Activated naive CD4-positive, alpha-beta T cell (primary cell): ENCODE data around the gene KRTAP10-4.
"Not testable (repeated sequence)": the region's sequence is repeated elsewhere in the genome, so short reads cannot be mapped to it uniquely, and the experiment has no call there.

Experiments
- DNase-seq, 4 experiments: peaks; one replicate each; lab custom pipeline; 2025; lab: John Stamatoyannopoulos, UW

KRTAP10-4 gene

DNA sequence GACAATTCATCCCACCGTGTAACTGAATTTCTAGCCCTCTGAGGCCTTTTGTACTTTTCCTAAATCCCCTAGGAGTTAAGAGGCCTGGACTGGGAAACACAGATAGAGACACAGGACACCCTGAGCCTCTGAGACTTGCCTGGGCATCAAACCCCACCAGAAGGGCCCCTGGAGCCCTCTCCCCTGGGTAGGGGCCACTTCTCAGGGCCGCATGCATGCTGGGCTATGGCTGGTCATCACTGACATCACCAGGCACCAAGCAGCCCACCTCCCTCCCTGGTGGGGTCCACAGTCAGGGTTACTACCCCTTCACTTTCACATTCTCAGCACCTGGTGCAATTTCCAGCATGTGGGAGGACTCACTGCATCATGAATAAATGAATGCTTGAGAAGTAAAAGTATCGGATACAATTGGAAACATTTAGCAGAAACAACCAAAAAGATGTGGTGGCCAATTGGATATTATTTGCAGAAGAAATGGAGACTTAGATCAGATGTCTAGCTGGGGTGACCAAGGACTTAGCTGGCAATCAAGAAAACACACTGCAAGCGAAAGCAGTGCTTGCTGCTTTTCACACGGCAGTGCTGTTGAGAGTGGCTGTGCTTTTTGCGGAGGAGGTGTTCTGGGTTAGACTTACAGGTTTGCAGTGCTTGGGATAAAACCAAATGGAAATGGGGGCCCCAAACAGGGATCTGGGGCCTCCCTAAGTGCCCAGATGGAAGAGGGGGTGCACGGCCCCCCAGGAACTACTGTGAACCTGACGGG lies 25.9 kb downstream of the KRTAP10-4 start:
- DNase-seq = no peak

DNA sequence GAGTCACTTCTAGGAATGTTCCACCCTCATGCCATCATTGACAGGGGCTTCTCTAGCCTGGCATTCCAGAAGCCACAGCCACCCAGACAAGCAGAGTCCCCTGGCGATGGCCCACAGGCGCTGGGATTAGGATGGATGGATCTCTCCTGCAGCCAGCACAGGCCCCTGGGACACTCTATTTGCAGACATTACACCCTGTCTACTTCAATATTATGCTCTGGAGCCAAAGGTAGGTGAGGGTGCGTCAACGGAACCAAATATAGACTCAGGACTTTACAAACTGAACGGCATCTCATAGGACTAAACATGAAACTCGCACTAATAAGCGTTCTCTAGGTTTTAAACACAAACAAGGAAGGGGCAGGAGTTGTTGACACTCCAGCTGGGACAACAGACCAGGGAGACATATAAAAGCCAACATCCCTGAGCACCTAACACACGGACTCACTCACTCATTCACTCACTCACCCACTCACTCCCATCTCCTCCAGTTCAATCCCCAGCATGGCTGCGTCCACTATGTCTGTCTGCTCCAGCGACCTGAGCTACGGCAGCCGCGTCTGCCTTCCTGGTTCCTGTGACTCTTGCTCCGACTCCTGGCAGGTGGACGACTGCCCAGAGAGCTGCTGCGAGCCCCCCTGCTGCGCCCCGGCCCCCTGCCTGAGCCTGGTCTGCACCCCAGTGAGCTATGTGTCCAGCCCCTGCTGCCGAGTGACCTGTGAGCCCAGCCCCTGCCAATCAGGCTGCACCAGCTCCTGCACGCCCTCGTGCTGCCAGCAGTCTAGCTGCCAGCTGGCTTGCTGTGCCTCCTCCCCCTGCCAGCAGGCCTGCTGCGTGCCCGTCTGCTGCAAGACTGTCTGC lies 26.8 kb downstream of the KRTAP10-4 start, which contains the start of gene KRTAP10-7:
Gene KRTAP10-7, plus strand, starts transcription at position 480 of the 861 bp plus-strand sequence. Its CDS starts 25 bp downstream, at position 505.
- DNase-seq = not testable (repeated sequence)

DNA sequence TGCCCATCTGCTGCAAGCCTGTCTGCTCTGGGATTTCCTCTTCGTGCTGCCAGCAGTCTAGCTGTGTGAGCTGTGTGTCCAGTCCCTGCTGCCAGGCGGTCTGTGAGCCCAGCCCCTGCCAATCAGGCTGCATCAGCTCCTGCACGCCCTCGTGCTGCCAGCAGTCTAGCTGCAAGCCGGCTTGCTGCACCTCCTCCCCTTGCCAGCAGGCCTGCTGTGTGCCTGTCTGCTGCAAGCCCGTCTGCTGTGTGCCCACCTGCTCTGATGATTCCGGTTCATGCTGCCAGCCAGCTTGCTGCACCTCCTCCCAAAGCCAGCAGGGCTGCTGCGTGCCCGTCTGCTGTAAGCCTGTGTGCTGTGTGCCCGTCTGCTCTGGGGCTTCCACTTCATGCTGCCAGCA lies 27.6 kb downstream of the KRTAP10-4 start:
- not testable (repeated sequence) for DNase-seq

DNA sequence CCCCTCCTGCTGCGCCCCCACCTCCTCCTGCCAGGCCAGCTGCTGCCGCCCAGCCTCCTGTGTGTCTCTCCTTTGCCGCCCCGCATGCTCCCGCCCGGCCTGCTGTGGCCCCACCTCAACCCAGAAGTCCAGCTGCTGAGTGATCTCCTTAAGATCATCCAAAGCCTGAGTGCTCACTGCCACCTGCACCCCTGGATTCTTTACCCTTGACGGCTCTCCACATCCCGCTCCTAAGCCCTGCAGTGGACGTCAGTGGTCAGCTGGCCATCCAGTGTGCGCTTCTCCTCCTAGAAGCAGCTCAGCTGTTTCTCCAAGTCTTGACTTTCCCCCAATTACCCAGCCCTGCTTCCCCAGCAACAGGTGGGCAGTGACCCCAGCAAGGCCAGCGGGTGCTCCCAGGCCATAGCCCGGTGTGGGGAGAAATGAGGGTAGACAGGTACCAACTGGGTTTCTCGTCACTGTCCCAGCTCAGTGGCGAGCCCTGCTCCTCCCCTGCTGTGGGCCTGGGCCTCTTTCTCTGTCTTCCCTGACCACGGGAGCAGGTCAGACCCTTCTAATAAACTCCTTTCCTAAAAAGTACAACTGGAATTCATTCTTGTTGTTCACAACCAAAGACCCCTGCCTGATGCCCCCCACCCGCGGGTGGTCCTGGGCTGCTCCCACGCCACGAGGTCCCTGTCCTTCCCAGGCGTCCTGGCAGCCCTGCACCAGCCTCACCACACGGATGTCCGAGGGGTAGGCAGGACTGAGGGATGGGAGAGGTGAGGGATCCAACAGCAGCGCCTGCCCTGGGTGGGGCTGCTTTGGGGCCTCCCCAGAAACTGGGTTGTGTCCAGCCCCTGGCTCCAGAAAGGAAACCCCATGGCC lies 28.3 kb downstream of the KRTAP10-4 start:
- DNase-seq = no peak

DNA sequence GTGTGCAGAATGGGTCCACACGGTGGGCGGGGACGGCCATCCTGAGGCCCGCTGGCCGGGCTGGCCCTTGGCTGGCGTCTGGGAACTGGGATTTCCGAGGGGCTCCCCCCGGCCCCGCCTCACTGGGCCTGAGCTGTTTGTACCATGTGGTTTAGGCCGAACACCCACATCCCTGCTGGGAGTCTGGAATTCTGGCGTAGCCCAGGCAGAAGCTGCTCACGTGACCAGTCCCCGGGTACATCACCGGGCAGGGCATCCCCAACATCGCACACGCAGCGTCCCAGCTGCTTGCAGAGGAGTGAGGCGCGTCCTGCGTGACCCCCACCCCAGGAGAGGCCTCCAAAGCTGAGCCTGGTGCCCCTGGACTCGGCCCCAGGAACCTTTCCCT lies 28.9 kb downstream of the KRTAP10-4 start:
- DNase-seq = no peak

DNA sequence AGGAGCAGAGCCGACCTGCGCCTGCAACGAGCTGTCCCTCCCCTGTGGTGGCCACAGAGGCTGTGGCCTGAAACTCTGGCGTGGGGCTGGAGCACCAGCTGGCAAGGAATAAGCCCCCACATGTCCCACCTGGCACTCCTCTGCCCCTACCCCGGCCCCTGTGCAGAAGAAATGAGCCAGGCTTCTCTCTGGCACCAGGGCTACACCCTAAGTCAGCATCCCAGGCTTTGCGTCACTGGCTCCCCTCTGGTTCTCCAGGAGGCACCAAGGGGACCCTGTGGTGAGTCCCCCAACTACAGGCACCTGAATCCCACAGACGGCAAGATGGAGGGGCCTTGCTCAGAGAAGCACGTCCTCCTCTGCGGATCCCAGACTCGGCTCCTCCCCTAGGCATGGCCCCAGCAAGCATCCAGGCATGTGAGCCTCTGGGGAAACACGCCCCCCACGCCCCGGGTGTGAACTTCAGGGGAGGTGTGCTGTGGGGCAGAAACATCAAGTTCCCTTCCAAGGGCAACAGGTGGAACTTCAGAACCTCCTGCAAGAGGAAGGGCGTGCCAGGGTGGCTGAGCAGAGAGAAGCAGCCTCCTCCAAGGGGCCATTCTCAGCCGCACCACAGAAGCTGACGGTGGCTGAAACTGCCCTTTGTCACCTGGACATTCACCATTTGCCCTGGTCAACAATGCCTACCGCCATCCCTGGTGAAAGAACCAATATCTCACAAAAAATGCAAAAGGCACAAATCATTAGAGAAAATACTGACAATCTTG lies 29.8 kb downstream of the KRTAP10-4 start:
- DNase-seq = no peak

DNA sequence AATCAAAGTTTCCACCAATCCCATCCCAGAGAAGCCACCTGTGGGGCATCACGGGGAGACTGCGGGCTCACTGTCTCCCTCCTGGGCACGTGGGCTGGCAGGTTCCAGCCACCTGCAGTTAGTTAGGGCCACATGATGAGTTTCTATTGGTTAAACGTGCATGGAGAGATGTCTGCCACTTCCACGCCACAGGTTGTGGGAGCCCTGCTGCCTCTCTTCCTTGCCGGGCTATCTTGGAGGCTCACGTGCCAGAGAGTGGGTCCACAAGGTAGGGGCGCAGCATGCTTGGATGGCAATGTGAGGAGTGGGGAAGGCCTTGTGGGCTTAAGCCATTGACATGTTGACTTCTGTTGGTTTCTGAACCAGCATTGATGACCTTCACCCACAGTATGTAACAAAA lies 30.4 kb downstream of the KRTAP10-4 start:
- no peak for DNase-seq

DNA sequence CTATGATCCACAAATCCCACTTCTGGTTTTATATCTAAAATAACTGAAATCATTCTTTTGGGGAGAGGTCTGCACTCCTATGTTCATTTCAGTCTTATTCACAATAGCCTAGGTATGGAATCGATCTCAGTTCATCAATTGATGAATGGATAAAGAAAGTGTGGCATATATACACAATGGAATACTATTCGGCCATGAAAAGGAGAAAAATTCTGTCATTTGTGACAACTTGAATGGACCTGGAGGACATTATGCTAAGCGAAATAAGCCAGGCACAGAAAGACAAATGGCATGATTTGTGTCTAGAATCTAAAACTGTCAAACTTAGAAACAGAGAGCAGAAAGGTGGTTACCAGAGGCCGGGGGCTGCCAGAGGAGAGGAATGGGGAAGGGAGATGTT lies 33.0 kb downstream of the KRTAP10-4 start:
- no peak for DNase-seq

DNA sequence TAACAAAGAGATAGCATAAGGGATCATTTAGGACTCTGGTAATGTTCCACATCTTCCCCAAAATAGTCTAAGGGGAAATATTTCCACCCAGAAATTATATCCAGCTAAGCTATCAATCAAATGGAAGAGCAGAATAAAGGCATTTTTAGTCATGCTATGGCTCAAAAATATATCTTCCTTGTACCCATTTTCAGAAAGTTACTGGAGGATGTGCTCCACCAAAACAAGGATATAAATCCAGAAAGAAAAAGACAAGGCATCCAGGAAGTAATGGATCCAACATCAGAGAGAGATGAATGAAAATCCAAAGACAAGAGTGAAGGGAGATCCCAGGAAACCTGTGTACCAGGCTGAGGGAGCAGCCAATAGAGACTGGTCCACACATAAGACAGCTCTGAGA lies 35.7 kb downstream of the KRTAP10-4 start:
- no peak for DNase-seq

DNA sequence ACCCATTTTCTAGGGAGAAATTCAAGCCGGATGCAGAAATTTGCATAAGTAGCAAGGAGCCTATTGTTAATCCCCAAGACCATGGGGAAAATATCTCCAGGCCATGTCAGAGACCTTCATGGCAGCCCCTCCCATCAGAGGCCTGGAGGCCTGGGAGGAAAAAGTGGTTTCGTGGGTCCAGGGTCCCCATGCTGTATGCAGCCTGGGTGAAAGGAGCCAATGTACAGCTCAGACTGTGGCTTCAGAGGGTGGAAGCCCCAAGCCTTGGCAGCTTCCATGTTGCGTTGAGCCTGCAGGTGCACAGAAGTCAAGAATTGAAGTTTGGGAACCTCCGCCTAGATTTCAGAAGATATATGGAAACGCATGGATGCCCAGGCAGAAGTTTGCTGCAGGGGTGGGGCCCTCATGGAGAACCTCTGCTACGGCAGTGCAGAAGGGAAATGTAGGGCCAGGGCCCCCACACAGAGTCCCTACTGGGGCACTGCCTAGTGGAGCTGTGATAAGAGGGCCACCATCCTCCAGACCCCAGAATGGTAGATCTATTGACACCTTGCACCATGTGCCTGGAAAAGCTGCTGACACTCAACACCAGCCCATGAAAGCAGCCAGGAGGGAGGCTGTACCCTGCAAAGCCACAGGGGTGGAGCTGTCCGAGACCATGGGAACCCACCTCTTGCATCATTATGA lies 36.8 kb downstream of the KRTAP10-4 start:
- DNase-seq = not testable (repeated sequence)

DNA sequence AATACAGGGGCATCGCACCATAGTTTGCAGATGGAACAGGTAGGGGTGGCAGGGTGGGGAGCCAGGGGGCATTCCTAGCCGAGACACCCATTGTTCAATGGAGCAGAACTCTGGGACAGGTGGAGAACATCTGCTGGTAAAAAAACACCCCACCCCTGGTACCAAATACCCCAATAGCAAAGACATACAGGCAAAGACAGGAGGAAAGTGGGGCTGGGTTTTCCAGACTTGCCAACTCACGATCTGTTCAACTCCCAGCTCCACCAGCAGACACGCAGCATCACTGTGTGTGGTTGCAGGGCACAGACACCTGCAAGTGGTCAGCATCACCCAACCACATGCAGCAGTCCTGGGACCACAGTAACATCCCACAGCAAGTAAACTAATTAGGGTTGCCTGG lies 38.0 kb downstream of the KRTAP10-4 start:
- no peak for DNase-seq

DNA sequence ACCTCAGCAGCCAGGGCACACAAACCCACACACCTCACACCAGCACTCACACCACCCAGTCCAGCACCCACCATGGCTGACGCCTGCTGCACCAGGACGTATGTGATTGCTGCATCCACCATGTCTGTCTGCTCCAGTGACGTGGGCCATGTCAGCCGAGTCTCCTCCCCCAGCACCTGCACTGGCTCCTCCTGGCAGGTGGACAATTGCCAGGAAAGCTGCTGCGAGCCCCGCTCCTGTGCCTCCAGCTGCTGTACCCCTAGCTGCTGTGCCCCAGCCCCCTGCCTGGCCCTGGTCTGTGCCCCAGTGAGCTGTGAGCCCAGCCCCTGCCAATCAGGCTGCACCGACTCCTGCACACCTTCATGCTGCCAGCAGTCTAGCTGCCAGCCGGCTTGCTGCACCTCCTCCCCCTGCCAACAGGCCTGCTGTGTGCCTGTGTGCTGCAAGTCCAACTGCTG lies 38.5 kb downstream of the KRTAP10-4 start, which contains the start of gene KRTAP10-8:
Gene KRTAP10-8, plus strand, starts transcription at position 51 of the 458 bp plus-strand sequence. Its CDS starts 22 bp downstream, at position 73.
- DNase-seq = no peak

DNA sequence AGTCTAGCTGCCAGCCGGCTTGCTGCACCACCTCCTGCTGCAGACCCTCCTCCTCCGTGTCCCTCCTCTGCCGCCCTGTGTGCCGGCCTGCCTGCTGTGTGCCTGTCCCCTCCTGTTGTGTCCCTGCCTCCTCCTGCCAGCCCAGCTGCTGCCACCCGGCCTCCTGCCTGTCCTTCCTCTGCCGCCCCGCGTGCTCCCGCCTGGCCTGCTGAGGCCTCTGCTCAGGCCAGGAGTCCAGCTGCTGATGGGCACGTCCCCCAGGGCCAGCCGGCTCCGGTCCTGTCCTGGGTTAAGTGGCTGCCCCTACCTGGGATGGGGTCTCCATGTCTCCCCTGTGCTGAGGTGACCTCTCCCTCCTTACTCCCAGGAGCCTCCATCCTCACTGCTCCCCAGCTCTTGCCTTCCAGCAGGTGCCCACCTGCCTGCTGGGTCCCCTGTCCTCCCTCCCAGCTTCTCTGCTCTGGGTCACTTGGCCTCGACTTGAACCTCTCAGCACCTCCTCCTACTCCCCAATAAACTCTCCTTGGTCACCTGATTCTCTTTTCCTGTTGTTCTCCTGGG lies 39.2 kb downstream of the KRTAP10-4 start:
- no peak for DNase-seq

DNA sequence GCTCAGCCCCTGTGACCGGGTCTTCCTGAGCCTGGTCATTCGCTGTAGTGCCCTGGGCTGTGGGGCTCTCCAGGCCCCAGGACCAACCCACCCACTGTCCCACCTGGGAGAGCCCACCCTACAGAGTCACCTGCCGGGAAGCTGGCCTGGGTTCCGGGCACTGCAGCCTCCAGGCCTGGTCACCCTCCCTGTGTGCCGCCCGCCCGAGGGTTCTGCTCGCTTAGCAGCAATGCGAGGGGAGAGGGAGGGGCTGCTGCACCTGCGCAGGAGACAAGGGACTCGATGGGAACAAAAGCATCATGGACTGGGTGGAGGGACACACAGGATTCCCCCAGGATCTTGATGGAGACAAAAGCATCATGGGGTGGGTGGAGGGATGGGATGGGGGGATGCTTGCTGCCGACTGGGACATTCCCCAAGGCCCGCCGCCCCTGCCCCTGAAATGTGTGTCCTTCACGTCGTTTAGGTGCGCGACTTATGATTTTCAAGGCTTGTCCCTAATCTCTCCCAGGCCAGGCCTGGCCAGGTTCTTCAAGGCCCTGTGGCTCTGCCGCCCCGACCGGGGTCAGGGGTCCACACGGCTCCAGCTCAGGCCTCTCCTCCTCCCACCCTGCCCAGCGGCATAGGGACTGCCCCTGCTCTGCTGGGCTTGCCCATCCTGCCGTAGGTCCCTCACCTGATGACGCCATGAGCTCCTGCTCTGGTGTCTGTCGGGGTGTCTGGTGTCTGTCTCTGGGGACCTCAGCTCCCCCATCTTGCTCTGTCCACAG lies 40.0 kb downstream of the KRTAP10-4 start:
- no peak for DNase-seq

DNA sequence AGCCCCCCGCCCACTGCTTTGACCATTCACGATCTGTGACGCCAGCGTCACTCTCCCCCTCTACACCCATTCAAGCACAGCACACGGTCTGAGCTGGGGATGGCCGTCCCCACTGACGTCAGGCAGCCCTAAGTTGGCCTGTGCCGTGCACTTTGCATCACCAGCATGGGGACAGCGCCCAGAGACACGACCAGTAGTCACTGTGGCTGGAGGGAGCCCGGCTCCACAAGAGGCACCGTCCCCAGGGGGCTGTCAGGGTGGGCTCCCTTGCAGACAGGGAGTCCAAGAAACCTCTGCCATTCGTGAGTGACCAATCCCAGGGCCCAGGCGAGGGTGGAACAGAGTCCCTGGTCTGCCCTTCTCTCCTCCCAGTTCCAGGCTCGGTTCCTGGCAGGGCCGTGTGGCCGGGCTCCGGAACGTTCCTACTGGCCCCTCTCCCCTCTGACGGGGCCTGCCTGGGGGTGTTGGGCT lies 40.7 kb downstream of the KRTAP10-4 start:
- no peak for DNase-seq

DNA sequence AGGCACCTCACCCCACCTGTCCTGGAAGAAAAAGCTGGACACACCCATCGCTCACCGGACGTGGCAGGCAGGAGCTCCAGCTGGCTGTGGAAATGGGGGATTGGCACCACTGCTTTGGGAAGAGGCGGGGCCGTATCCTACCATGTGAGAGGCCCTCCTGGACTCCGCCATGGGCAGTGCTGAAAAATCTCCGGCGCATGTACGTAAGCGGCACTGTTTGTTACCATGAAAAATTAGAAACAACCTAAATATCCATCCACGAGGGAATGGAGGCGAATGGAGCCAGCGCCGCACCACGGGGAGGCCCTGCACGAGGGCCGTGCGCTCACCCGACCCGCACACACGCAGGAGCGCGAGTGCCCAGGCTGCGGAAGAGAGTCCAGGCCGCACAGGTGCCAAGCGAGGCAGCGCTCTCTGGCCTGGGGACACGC lies 41.4 kb downstream of the KRTAP10-4 start:
- no peak for DNase-seq

DNA sequence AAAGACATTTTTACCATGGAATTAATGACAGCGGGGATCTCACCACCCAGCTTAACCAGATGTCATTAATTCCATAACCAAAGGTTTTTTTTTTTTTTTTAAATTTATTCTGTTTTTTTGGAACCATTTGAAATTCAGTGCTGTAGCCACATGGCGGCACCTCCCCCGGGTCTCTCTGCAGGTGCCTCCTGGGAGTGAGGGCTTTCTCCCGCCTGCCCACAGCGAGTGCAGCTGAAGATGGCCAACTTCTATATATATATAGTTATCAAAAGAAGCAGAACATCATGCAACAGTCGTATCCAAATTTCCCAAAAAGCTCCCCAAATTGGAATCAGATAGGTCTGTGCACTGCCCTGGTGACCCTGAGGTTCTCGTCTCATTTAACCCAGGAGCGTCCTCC lies 41.9 kb downstream of the KRTAP10-4 start:
- no peak for DNase-seq

DNA sequence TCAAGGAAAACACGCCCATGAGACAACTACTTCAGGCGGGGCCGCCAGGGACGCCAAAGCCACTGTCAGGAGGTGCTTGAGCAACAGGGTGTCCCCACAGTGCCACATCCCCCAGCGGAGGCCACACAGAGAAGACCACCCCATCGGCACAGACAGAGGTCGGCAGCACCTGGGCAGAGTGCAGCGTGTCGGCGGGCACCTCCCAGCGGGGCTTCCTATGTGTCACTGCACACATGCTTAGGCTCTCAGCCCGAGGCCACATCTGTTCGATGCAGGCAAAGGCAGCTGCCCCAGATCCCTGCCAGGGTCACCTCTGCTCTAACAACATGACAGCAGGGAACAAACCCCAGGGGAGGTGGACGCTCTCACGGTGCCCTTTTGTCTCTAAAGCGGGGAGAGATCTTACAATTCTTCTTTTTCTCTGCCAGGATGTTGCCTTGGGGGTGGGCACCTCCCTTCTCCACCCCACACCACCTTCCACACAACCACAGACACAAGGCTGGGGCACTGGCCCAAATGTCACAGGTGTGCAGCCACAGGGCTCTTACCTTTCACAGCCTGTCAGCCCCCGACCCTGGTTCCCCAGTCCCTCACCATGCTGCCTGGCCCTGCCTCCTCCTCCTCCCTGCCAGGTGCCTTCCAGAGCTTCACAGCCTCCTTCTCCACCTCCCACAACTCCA lies 42.5 kb downstream of the KRTAP10-4 start:
- no peak for DNase-seq

DNA sequence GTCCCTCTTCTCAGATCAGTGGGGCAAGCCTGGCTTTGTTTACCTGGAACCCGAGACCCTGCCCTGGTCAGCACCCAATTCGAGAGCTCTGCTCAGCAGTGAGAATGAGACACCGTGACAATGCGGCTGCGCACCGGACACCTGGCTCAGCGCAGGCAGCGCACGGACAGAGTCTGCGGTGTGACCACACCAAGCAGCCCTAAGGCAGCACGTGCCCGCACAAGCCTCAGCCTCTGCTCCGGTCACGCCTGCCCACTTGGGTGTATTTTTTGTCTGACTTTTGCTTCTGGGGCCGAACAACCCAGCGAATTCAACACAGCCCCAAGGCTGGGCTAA lies 43.0 kb downstream of the KRTAP10-4 start:
- no peak for DNase-seq
